GM21576 (cell line): Measurements from ENCODE around the gene TMEM11.
A peak's percentile ranks its signal among the peaks of the same experiment; 100 is the strongest.

ENCODE experiments used
- ATAC-seq: cut with Tn5 transposase; IDR thresholded peaks from one replicate; pipeline ENCODE4 v1.9.1; 2021; ENCODE audit warnings: mild to moderate bottlenecking, moderate library complexity; ENCODE audit not compliant: unreplicated experiment

Gene TMEM11

DNA sequence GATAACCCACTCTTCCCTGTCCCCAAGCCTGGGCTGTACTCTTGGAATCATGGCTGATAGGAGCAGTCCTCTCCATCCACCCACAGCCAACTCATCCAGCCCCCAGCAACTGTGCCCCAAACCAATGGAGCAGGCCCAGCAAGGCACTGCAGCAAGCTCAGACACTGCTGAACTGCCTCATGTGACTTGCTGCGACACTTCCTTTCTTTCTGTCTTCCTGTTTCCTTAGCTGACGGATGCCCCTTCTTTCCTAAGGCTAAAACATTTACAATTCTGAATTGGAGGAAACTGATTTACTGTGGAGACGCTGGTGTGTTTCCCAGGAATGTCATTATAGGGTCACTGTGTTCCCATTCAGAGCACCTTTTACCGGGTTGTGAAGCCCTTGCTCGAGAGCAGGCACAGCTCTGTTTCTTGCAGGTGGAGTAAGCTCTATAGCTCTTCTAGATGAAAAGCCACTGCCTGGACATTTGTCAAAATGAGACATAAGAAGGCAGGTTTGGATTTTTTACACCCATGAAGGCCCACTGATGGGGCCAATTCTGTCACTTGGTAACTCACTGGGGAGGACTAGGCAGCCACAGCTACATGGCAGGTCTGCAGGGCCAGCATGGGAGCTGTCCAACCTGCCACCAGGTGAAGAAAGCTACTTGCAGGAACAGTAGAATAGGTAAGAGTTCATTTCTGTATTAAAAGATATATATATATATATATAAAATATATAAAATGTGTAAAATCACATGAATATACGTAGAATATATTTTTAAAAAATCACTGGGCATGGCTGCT, 27.4 kb downstream of the TMEM11 start:
- no peak for ATAC-seq

- no peak for ATAC-seq
These were observed 28.9 kb downstream of the TMEM11 start for GRCh38 chr17:21185061-21185460.

DNA sequence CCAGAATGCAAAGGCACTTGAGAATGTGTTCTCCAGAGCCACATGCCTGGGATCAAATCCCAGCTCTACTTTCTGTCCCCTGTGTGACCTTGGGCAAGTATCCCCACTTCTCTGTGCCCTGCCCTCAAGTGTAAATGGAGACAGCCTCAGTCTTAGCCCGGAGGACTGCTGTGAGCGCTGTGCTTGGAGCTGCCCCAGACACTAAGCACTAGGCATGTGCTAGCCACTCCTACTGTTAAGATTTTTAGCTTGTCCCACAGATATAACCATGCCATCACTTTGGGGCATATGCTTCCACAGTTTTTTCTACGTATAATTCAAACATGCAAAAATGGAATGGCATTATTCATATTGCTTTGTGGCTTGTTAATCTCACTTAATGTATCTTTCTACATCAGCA, 29.4 kb downstream of the TMEM11 start:
- no peak for ATAC-seq

DNA sequence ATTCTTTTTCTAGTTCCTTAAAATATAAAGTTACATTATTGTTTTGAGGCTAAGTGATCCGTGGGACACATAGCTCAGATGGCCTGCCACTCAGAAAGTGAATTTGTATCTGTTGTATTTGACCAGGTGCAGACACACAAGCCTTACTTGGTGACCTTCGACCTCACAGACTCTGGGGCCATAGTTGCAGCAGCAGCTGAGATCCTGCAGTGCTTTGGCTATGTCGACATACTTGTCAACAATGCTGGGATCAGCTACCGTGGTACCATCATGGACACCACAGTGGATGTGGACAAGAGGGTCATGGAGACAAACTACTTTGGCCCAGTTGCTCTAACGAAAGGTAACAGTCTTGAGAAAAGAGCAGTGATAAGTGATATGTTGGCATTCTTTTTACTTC, 30.5 kb downstream of the TMEM11 start:
- ATAC-seq = no peak

- ATAC-seq = no peak
These were observed 35.9 kb downstream of the TMEM11 start for GRCh38 chr17:21177854-21178600.

DNA sequence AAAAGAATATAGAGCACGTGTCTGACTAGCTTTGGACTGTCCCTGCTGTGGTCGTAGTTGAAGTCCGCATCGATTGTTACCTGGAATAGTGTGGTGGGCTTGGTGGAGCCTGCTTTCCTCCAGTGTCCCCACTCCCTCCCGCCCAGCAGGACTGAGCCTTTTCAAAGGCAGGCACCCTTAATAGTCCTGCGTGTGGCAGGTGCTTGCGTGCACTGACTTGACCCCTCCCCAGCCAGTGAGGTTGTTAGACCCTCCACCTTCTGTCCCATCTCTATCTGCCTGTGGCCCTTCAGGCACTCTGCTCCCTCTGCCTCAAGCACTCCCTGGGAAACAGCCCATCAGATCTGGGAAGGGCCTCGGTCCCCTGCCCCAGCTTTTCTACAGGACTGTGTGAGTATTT, 36.6 kb downstream of the TMEM11 start:
- ATAC-seq = no peak

DNA sequence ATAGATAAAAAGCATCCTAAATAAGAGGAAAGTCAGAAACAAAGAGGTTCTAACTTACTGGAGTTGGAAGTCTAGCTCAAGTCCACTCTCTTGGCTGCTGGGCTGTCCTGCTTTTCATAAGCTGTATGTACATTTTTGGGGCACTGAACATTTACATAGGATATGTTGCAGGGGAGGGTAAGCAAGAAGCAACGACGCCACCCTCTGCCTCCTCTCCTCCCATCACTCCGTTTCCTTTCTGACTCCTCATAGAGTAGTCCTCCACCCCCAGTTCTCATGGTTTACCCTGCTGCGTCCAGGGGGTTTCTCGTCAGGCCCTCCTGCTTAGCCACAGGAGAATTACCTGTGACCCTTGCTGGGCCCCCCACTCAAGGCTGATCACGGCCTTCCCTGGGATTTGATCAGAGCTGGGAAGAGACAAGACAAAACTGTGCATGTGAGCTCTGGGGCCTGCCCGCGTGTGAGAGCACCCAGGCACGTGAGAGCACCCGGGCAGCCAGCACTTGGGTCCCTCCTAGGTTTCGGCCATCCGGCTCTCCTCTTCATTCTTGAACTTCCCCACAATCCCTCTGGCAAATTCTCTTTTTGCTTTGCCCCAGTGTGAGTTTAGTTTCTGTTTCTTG, 37.1 kb downstream of the TMEM11 start:
- ATAC-seq = no peak

DNA sequence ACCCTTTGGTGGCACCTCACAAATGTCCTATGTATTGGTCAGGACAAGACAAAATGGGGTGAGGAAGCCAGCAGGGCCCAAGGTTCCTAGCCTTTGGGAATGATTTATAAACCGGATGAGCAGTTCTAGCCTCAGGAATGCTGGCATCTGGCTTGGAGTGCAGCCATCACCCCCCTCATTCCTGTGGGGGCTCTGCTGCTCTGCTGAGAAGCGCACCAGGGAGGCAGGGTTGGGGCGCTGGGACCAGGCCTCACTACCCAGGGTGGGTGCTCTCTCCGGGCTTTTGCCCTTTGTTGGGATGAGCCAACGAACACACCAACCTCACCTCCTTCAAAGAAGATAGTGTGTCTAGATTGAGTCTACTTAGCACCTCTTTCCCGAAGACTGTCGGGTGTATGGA, 39.2 kb downstream of the TMEM11 start:
- ATAC-seq = no peak

DNA sequence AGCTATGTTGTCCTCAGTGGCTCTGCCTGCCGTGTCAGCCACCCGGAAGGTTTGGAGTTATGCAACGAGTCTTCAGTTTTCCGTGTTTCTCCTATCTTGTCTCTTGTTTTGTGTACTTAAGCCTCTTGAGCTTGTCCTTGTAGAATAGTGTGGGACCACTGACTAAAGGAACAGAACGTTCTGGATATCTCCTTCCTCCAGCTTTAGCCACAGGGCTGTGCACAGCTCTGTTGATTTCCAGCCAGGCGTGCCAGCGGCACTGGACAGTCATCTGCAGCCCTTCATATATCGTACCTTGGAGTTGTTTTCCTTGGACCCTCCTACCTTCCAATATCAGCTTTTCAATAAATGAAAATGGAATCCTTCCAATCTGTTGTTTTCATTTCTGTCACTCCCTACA, 39.8 kb downstream of the TMEM11 start:
- ATAC-seq = no peak

DNA sequence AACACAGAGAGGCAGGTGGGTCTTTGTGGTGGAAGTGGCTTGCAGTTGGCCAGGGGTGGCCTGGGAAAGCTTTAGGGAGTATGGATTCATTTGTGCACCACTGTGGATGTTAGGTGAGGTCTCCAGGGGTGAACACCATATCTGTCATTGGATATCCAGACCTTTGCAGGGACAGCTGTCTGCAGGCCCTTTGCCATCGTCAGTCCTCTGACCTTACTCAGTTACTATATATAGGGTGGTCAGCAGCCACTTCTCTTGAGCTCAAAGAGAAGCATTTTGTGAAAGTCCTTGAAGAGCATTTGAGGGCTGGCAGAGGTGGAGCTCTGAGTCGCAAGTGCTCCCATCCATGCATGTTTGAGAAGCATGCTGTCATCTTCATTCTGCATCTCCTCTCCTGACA, 40.4 kb downstream of the TMEM11 start:
- ATAC-seq = no peak

DNA sequence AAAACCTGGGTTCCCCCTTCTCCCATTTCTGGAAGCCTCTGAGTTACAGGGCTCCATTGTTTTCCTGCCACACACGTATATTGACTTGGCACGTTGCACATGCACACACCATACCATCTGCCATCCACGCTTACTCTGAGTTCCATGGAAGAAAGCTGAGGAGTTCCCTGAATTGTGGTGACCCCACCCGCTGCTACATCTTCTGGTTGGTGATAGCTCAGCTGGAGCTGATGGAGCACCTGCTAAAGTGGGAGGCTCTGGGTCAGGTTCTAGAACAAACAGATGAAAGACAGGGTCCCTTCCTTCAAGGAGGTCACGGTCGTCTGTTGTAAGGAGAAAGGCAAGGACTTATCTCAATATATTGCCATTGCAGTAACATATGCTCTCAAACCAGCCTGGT, 41.1 kb downstream of the TMEM11 start:
- ATAC-seq = no peak

DNA sequence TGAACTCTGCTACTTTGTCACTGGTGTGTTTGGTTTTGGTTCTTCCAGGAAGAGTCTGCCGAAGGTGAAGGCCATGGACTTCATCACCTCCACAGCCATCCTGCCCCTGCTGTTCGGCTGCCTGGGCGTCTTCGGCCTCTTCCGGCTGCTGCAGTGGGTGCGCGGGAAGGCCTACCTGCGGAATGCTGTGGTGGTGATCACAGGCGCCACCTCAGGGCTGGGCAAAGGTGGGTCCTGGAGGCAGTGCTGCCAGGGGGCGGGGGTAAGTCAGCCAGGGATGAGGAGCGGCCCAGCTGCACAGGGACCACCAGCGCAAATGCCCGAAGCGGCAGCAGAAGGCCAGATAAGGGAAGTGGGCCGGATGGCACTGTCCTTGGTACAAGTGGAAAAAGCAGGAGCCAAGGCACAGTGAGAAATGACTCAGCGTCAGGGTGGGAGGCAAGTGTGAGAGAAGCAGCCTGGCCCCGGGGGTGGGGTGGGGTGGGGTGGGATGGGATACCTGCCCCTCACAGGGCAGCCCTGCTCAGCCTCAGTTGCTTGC, 41.9 kb downstream of the TMEM11 start:
- no peak for ATAC-seq

DNA sequence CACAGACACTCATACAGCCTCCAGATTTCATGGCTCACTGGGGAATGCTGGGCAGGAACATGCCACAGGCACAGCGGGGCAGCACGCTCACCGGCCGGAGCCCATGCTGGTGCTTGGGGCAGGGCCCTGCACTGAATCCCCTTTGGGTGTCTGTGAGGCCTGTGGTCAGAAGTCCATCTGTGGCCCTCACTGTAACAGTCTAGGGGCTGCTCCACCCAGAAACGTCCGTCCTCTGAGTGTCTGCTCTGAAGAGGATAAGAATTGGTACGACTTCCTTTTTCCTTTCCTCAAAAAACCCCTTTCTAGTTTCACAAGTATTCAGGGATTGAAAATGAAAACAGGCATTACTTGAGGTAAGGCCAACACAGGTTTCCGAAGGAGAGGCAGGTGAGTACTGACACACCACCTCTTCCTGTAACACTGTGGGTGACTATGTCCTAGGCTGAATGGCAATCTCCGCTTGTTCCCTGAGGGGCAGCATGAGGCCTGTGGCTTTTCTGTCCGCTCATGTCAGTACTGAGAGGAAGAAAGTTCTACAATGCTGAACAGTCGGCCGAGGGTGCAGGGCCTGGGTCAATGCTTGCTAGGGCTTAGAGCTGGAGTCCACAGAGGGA, 42.5 kb downstream of the TMEM11 start:
- ATAC-seq = peak; percentile 59

DNA sequence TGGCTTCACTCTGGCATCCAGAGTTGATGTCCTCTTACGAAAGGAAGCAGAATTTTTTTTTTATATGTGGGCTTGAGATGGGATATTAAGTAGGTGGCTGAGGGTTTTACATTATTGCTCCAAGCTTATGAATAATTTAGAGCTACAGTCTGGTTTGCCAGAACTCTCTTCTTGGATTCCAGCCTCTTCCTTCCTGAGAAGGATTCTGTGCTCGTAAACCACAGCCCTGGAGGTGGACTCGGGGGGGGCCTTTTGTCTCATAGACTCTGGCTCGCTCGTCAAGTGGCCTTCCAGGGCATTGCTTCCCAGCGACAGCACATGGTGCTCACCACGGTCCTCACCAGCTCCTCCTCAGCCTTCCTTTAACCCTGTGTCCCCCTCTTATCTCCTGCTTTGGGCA, 43.2 kb downstream of the TMEM11 start:
- no peak for ATAC-seq

- no peak for ATAC-seq
These were observed 44.5 kb downstream of the TMEM11 start for GRCh38 chr17:21169496-21169895.

GRCh38 chr17:21168555-21168865, 45.5 kb downstream of the TMEM11 start:
- no peak for ATAC-seq

- no peak for ATAC-seq
These were observed 46.7 kb downstream of the TMEM11 start for GRCh38 chr17:21167303-21167702.

GRCh38 chr17:21166595-21167210, 47.3 kb downstream of the TMEM11 start:
- no peak for ATAC-seq

DNA sequence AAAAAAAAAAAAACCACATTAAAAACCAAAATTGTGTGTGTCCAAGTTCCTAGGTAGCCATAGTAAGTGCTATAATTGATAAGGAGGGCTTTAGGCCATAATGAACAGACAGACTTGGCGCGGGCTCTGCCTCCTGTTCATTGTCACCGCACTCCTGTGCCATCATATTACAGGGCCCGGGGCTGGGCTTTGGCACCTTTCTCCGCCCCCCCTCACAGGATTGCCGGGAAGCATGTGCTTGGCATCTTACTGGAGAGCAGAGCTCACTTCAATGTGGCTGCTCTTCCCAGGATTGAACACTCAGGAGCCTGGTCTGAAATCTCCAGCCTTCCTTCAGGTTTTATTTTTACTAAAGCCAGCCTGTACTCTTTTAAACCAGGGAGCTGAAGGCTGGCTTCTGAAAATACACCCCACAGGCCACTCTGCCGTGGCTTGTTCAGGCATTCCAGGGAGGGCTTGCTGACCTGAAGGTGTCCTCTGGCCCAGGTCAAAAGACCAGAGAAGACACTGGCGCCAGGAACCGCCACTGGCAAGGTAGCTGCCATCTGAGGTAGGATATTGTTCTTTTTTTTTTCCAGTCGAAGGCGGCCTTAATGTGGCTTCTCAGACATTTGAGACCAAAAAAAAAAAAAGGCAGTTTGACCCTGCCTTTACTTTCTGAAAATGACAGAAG, 47.9 kb downstream of the TMEM11 start:
- no peak for ATAC-seq

GRCh38 chr17:21164620-21165019, 49.3 kb downstream of the TMEM11 start:
- no peak for ATAC-seq
